Kasumi-1 (cell line): ENCODE measurements around the gene SNX4.

Experiments
- DNase-seq, 2 experiments: peaks; one replicate each; lab custom pipeline; 2025; lab: John Stamatoyannopoulos, UW

The SNX4 gene

DNA sequence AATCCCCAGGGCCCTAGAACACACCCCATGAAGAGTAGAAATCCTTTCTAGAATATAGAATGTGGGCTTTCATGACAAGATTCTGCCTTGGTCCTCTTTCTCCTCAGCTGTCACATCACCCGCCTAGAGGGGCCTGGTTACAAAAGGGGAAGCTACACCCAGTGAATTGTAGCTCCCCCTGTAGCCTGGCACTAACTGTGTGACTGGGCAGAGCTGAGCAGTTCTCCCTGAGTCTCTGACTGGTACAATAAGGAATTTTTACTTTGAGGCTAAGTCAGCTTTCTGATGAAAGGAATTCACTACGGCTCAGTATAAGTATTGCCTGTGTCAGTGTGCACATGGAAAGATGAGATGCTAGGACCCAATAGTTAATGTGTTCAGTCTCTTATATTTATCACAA lies 116.2 kb downstream of the SNX4 start:
- peak; percentile 50 to 59 for DNase-seq

- no peak for DNase-seq
Measured at GRCh38 chr3:125402639-125403038, 117.4 kb downstream of the SNX4 start.

DNA sequence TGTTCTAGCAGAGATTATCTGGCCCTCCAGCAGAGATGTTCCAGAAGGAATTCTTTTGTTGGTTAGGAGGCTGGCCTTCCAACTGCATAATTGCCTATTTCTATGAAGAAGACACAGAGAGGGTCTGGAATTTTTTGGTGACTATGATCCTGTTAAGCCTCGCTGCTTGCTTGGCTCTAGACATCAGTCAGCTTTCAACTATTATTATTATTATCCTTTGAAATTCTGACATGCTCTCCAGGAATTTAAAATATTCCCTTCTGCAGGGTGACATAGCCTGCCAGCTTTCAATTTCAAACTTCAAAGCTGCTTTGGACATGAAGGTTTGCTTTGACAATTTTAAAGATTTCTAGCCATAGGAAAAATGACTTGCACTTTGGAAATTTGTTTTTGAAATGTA lies 118.6 kb downstream of the SNX4 start:
- DNase-seq = no peak

GRCh38 chr3:125398952-125399351 lies 121.0 kb downstream of the SNX4 start:
- DNase-seq = no peak
